GM15510 (cell line): ENCODE data around the gene SMARCD3.

Source experiments
- POLR2A ChIP-seq: IDR thresholded peaks from 3 replicates; pipeline ENCODE4 v1.6.1; 2011; ENCODE audit warnings: borderline replicate concordance; ENCODE audit not compliant: insufficient read length; ENCODE audit errors: extremely low read depth

SMARCD3 gene

GRCh38 chr7:151248346-151249033, at the start of gene SMARCD3:
TSS of gene SMARCD3 (minus strand) at chr7:151248694. CDS start at chr7:151248562, 132 bp downstream.
- no peak for TF ChIP-seq POLR2A

- TF ChIP-seq POLR2A: no peak
Measured at GRCh38 chr7:151296202-151296992, 47.9 kb upstream of the SMARCD3 start.

GRCh38 chr7:151292850-151293249, 44.4 kb upstream of the SMARCD3 start:
- TF ChIP-seq POLR2A: no peak

GRCh38 chr7:151291206-151291605, 42.7 kb upstream of the SMARCD3 start:
- TF ChIP-seq POLR2A: no peak

- no peak for TF ChIP-seq POLR2A
Measured at GRCh38 chr7:151290355-151290760, 41.9 kb upstream of the SMARCD3 start.

GRCh38 chr7:151289891-151290290, 41.4 kb upstream of the SMARCD3 start:
- no peak for TF ChIP-seq POLR2A

- TF ChIP-seq POLR2A: no peak
Measured at GRCh38 chr7:151286148-151286547, 37.7 kb upstream of the SMARCD3 start.

- no peak for TF ChIP-seq POLR2A
Measured at GRCh38 chr7:151283302-151283701, 34.8 kb upstream of the SMARCD3 start.

- no peak for TF ChIP-seq POLR2A
Measured at GRCh38 chr7:151282111-151282510, 33.6 kb upstream of the SMARCD3 start.

- no peak for TF ChIP-seq POLR2A
Measured at GRCh38 chr7:151281686-151282085, 33.2 kb upstream of the SMARCD3 start.

GRCh38 chr7:151280388-151281019, 32.0 kb upstream of the SMARCD3 start:
- no peak for TF ChIP-seq POLR2A

GRCh38 chr7:151279868-151280267, 31.4 kb upstream of the SMARCD3 start:
- no peak for TF ChIP-seq POLR2A

- no peak for TF ChIP-seq POLR2A
Measured at GRCh38 chr7:151278949-151279348, 30.5 kb upstream of the SMARCD3 start.

- TF ChIP-seq POLR2A: no peak
Measured at GRCh38 chr7:151277631-151278030, 29.1 kb upstream of the SMARCD3 start.
